DMS79 treated with DMSO at 0.1 percent for 48 hours (cell line): ENCODE measurements around the gene DRD5.
"Not testable (repeated sequence)": the region's sequence is repeated elsewhere in the genome, so short reads cannot be mapped to it uniquely, and the experiment has no call there.

Experiments
- DNase-seq: peaks from one replicate; lab custom pipeline; 2025; lab: John Stamatoyannopoulos, UW

DRD5 gene

DNA sequence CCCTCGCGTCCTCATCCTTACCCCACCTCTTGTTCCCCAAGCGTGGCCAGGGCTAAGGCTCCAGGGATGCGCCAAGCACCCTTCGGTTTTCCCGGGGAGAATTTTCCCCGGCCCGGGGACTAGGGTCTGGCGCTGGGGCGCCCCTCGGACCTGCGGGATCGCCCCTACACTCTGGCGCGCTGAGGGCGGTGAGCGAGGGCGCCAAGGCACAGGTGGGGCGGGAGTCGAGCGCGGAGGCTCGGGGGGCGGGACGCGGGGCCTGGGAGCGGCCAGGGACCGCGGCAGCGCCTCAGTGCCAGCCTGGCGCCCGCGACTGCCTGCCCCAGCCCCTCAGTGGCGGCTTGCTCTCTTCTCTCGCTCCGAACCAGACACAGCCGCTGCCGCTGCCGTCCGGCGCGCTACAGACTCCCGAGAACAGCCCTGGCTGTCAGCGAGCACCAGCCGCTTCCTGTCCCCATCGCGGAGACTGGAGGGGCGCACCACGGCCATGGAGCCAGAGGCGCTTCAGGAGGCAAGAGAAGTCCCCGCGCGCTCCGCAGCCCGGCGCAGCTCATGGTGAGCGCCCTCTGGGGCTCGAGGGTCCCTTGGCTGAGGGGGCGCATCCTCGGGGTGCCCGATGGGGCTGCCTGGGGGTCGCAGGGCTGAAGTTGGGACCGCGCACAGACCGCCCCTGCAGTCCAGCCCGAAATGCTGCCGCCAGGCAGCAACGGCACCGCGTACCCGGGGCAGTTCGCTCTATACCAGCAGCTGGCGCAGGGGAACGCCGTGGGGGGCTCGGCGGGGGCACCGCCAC lies at the start of gene DRD5:
Gene DRD5 (plus strand): TSS at position 292 of the 793 bp plus-strand sequence. CDS start 396 bp downstream, at position 688.
- no peak for DNase-seq

DNA sequence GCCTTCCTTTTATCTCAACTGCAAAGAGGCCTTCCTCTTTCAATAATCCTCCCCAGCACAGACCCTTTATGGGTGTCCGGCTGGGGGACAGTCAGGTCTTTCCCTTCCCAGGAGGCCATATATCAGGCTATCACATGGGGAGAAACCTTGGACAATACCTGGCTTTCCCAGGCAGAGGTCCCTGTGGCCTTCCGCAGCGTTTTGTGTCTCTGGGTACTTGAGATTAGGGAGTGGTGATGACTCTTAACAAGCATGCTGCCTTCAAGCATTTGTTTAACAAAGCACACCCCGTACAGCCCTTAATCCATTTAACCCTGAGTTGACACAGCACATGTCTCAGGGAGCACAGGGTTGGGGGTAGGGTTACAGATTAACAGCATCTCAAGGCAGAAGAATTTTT lies 49.2 kb upstream of the DRD5 start:
- not testable (repeated sequence) for DNase-seq

DNA sequence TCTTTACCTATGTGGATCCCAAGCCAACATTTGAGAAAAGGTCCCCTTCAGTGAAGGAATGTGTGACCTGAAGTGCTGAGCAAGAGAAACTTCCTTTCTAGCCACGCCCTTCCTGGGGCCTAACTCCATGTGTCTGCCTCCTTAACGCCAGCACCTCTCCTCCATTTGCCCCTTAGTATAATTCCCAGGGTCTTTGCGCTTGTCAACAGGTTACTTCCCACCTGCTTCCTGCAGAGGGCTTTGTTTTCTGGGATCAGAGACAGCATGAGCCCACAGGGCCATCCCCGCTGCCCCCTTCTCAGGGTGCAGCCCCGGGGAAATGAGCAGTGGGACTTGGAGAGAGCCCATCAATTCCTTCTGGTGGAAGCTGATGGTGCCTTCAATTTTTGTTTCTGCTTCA lies 45.9 kb upstream of the DRD5 start:
- DNase-seq, result no peak

DNA sequence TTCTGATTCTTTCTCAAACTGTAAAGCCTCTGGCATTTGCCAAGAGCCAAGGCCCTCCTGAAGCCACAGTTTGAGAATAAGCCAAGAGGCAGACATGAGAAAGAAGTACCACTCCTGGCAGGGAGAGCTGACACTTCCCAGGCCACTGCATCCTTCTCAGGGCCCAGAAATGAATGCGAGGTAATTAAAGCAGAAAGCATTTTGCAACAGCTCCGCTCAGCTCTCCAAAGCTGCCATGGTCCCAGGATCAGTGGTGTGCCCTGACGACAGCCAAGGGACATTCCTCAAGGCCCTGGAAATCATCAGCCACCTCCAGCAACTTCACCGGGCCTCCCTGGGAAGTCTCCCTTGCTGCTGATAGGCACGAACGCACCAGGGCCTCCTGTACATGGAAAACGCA lies 44.2 kb upstream of the DRD5 start:
- DNase-seq, result not testable (repeated sequence)

DNA sequence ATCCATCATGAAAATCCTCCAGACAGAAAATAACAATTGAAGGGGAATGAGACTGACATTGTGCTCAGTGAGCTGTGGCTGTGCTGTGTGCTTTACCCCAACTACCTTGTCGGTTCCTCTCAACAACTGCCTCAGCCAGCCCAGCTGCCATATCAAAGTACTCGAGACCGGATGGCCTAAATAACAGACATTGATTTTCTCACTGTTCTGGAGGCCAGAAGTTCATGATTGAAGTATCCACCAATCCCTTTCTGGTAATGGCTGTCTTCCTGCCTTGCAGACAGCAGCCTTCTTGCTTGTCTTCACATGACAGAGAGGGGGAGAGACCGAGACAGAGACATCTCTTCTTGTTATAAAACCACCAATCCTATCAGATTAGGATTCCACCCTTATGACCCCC lies 37.6 kb upstream of the DRD5 start:
- DNase-seq, result not testable (repeated sequence)

DNA sequence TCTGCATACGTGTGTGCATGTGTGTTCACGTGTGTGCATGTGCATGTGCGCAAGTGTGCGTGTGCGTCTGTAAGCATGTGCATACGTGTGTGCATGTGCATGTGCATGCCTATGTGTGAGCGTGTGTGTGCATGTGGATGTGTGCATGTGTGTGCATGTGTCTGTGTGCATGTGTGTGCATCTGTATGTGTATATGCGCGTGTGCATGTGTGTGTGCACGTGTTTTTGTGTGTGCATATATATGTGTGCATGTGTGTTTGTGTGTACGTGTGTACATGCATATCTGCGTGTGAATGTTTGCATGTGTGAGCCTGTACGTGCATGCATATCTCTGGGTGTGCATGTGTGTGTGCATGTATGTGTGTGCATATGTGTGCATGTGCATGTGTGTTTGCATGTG lies 35.7 kb upstream of the DRD5 start:
- DNase-seq, result no peak

DNA sequence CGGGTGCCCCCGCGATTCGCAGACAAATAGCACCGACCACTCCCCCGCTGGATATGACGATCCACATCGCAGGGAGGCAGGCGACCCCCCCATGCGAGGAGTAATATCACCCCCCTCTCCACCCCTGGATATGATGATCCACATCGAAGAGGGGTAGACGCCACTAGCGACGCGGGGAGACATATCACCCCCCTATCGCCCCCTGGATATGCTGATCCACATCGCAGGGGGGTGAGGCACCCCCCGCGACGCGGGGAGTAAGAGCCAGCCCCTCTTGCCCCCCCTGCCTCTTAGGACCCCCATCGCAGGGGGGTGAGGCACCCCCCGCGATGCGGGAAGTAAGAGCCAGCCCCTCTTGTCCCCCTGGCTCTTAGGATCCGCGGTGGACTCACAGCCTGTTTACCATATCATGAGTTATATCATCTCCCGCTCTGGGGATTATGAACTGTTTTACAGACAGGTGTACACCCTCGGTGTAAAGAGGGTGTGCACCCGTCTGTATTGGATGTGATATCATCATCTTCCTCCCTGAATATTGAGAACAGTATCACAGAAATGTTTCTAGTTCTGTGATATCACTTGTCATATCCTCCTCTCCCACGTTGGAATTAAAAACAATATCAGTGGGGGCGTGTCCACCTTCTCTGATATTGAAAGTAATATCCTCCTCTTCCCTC lies 22.7 kb upstream of the DRD5 start:
- no peak for DNase-seq

DNA sequence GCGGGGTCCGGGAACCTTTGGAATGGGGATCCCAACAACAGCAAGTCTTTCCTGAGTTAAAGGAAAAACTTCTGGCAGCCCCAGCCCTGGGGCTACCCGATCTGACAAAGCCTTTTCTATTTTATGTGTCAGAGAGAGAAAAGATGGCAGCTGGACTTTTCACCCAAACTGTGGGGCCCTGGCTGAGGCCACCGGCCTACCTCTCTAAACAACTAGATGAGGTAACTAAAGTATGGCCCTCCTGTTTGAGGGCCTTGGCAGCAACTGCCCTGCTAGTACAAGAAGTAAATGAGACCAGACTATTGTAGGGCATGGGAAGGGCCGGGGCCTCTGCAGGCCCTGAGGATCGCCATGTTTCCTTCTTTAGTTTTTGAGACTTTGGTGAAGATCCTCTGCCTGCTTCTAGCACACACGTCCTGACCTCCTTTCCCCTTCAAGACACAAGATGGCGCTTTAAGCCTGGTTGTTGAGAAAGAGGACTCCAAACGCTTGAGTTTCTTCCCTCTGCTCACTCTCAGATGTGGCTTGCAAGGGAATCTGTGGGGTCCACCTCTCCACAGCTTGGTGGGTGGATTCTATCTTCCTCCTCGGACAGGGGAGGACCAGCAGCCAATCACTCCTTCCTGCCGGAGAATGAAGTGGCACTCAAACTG lies 18.5 kb upstream of the DRD5 start:
- DNase-seq, result peak; percentile 35

DNA sequence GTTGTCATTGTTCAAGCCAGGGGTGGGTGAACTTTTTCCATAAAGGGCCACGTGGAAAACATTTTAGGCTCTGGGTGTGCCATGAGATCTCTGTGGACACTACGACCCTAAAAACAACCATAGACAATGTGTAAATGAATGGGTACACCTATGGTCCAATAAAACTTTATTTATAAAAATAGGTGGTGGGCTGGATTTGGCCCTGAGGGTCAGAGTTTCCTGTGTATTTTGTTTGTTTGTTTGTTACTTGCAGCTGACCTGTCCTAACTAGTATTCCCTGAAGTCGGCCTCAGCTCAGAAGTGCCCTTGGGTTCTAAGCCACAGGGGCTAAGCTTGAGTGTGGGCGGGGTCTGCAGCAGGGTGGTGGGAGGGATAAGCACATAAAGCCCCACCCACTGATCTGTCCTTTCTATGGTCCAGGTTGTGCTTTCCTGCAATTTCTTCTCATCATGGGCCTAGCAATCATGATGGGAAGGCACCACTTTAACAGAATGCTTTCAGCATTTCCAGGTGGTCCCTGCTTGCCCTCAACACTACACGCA lies 17.2 kb upstream of the DRD5 start:
- no peak for DNase-seq

DNA sequence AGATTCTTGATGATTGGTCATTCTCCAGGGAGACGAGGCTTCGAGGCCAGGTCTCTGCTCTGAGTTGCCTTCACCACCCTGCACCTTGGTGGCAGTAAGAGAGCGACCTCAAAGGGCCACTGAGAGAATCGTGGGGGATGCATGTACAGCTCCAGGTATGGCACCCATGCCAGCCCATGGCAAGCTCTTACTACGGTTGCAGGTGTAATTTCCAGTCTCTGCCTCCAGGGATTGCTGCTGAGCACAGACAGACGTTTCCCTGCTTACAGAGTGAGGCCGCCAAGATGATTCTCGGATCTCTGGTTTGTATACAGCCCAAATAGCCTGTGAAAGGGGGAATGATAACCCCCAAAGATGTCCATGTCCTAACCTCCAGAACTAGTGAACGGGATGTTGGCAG lies 16.3 kb upstream of the DRD5 start:
- DNase-seq, result no peak

DNA sequence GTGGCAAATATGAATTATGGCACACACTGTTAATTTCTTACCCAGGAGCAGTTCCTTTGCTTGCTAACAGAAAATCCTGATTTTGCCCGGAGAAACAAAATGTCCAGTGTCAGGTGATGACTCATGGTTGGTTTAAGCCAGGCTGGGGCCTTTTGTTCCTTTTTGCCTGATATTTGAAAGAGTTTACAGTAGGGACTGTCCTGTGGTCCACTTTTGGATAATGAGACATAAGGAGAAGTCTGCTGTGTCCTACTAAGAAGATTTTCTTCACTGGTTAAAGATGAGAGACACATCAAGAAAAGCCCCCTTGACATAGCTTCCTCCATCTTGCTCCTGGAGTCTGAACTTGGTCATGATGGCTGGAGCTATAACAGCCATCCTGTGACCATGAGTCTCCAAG lies 12.1 kb upstream of the DRD5 start:
- DNase-seq, result no peak

DNA sequence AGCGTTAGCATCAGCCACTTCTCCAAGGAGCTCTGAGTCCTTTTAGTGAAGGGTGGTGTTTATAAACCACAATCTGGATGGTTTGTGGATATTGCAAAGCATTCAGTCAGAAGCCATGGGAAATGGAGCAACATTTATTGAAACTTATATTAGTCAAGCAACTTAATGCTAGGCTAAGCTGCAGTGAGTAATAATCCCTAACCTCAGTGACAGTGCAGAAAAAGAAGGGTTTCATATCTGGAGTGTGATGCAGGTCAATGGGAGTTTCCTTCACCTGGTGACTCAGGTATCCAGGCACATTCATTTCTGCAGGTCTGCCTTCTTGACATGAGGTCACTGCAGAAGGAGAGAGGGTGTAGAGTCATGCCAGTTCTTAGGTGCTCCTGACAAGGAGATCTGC lies 10.4 kb upstream of the DRD5 start:
- DNase-seq, result no peak

DNA sequence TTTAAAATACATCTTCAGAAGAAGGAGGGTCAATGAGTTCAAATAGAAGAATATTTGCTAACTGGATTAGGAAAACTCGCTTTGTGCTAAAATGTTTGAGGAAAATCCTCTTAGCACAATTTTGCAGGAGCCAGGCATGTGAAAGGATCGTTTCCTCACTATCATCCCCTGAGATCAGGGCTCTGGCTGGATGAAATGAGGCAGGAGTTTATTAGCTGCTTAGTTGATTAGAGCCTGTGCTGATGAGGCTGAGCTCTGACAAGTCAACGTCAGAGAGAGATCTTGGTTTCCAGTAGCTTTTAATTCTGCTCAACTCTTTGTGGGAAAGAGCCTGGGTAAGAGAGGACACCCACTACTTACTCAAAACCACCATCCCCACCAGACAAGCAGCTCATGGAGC lies 8.0 kb upstream of the DRD5 start:
- DNase-seq, result no peak

DNA sequence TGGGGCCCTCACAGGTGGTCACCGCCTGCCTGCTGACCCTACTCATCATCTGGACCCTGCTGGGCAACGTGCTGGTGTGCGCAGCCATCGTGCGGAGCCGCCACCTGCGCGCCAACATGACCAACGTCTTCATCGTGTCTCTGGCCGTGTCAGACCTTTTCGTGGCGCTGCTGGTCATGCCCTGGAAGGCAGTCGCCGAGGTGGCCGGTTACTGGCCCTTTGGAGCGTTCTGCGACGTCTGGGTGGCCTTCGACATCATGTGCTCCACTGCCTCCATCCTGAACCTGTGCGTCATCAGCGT lies 652 bp downstream of the DRD5 start:
- DNase-seq, result no peak

DNA sequence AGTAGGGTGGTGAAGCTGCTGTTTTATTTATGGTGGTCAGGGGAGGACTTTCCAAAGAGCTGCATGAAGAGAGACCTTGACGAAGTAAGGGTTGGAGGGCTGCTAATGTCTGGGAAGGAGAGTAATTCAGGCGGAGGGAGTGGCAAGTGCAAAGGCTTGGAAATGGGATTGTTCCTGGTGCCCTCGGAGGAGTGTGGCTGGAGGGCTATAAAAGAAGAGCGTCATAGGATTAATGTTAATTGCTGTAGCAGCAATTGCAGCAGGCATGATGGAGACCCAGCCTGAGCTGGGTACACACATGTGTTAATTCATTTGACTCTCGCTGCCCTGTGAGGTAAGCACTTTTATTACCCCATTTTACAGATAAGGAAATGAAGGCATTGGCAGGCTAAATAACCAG lies 4.5 kb downstream of the DRD5 start:
- DNase-seq, result not testable (repeated sequence)

DNA sequence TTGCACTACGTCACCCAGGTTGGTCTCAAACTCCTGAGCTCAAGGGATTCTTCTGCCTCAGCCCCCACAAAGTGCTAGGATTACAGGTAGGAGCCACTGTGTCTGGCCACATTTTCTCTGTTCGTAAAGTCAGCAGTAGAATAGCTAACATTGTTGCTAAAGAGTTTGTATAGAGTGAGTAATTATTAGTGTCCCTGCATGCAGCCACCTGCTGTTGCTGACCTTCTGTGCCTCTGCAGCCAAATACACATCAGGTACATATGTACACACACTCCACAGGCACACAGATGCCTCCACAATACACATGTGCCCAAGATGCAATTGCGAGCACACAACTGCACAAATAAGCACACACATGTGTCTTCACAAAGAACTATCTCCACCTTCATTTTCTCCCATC lies 10.9 kb downstream of the DRD5 start:
- DNase-seq, result no peak

DNA sequence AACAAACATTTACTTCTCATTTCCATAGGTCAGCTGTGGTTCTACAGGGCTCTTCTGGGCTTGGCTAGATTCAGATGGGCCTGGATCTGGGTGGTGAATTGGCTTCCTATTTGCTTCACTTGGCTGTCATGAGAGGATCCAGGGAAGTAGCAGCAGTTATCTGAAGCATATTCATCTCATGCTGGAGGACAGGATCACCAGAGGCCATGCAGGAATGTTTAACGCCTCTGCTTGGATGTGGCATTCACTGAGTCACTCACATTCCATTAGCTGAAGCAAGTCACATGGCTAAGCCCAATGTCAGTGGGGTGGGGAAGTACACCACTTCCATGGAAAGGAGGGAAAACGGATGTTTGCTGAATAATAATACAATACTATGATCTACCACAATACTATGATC lies 15.2 kb downstream of the DRD5 start:
- DNase-seq, result not testable (repeated sequence)

DNA sequence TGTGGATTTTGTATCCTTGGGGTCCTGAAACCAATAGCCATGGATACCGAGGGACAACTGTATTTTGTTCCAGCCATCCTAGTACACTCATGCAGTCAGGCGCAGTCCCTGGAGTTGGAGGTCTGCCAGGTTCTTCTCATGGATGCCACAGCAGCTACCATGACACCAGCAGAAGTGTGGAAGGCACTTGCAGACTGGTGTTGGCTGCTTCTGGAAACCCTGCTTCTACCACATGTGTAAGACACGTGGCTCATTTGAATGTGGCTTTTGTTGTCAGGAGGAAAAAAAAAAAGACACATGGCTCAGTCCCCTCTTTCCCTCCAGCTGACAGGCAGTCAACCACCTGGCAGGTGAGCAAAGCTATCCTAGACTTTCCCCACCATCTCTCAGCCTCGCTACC lies 19.4 kb downstream of the DRD5 start:
- peak; percentile 56 for DNase-seq

DNA sequence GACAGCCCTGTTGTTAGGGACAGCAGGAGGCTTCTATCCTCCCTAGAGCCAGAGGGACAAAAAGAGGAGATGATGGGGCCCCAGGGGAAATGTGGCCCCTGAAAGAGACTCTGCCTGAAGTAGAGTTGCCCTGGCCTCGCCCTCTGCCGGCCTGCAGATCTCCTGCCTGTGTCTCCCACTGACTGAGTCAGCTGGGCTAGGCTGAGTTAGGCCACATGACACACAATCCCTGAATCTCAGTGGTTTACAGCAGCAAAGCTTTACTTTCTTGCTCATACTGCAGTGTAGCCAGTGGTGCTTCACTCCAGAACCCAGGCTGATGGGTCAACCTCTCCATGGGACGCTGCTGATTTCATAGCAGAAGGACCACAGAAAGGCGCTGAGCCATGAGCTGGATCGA lies 23.5 kb downstream of the DRD5 start:
- DNase-seq, result no peak

DNA sequence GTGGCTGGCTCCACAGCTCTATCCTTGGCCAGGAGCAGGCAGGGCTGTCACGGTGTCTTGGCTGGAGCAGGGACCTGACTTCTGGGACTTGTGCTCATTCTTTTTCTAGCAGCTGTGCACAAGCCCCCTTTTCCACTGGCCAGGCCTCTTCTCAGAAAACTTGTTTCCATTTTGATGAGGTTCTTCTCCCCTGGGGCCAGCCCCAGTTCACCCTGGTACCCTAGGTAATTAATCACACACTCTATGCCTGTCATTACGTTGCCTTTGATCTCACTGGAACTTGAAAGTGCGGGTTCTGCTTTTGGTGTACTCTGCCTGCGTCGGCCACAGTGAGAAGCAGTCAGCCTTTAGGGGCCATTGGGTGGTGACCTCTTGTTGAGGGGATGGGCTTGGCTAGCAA lies 26.6 kb downstream of the DRD5 start:
- DNase-seq, result no peak

DNA sequence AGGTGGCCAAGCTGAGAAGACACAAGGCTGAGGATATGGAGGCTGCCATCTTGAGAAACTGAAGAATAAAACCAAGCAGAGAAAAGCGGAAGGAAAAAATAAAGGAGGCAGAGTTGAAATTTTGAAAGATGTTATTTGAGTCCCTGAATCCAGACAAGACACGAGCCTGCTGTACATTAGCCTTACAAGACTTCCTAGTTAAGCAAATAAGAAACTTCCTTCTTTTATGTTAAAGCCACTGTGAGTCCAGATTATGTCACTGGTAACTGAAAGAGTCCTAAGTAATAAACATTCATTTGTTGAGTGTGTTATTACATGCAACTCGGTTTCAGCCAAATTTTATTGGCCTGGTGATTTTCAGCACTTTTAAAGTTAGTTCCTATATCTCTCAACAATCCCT lies 30.4 kb downstream of the DRD5 start:
- DNase-seq, result no peak

DNA sequence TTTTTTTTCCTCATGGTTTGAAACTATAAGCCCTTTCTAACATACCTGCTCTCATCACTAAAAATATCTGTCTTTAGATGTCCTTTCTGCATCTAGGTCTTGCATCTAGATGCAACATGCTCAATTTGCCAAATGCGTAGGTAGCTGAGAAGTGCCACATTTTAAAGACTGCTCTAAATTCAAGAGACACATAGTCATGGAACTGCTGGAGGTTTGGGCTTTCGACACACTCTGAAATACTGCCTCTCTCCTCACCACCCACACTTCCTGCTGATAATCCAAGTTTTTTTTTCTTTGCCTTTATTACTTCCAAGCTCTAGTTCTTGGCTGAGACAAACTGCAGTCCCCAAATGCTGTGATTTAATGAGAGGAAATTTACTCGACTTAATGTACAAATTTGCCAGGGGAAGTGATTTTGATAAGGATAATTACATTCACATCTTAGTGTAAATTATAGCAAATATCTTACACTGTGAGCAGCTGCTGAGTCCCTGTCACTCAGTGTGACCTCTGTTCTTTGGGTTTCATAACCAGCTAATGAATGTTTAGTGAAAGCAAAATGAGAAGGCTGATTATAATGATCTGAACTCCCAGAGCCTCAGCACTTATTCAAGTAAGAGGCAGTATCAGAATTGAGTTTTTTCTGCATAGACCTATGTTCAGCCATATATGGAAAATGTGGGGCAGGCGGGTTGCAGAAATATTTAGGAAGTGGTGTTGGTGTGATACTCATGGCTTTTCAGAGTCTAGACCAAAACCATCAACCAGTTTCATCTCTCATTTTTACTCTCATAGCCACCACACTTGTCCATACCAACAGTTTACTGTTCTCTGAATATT lies 31.3 kb downstream of the DRD5 start:
- no peak for DNase-seq
